Adipose tissue (tissue), 3 donors: ENCODE data around the gene STK32B. TPM values are rescaled to one million over a fixed set of nuclear protein-coding genes. Genes with fewer than 3 reads are reported as not detected.

ENCODE experiments used
- H3K27ac ChIP-seq: one replicate; pipeline ENCODE4 v1.5.1; 2013; ENCODE audit warnings: low read depth, low read length
- WGBS, 3 donors: extraction: QIAGEN DNeasy Blood & Tissue Kit; methylation state at CpG; one replicate each; pipeline ENCODE4 v1.1.7; 2013; 5-methylcytosine and 5-hydroxymethylcytosine counted together
- polyA plus RNA-seq, 3 donors: library from polyadenylated mRNA; stranded (reverse); fragments of 200-250 nt; gene quantifications; one replicate each; pipeline ENCODE4 v1.2.3, GENCODE V29; 2013
- donor health status: healthy with polysubstance abuse.
- donor health status: Bipolar disorder and iron deficiency.
- donor health status: healthy.

Gene STK32B
- polyA plus RNA-seq, 3 donors, result 0.41 to 6.0 (median 1.3) TPM

- H3K27ac ChIP-seq, result no peak overlapping the region
- WGBS, 3 donors, result 84 to 95% (median 94%) methylated on average over 8 of the region's 8 CpGs
These were observed 407.4 kb downstream of the STK32B start for GRCh38 chr4:5458676-5459075.

- 49 to 92% (median 90%) methylated on average over 3 of the region's 3 CpGs for WGBS, 3 donors
- H3K27ac ChIP-seq, result no peak overlapping the region
These were observed 408.0 kb downstream of the STK32B start for GRCh38 chr4:5459236-5459635.

- H3K27ac ChIP-seq, result no peak overlapping the region
- WGBS, 3 donors, result 71 to 85% (median 80%) methylated on average over 14 of the region's 14 CpGs
These were observed 409.0 kb downstream of the STK32B start for GRCh38 chr4:5460106-5460801.

- 80 to 93% (median 88%) methylated on average over 13 of the region's 13 CpGs for WGBS, 3 donors
- H3K27ac ChIP-seq, result no peak overlapping the region
These were observed 410.2 kb downstream of the STK32B start for GRCh38 chr4:5461477-5461876.

- H3K27ac ChIP-seq, result no peak overlapping the region
- WGBS, 3 donors, result 77 to 92% (median 87%) methylated on average over 7 of the region's 7 CpGs
These were observed 411.1 kb downstream of the STK32B start for GRCh38 chr4:5462254-5462835.

- H3K27ac ChIP-seq, result no peak overlapping the region
- 77 to 90% (median 85%) methylated on average over 14 of the region's 14 CpGs for WGBS, 3 donors
These were observed 411.6 kb downstream of the STK32B start for GRCh38 chr4:5462896-5463295.

GRCh38 chr4:5463361-5463760, 412.1 kb downstream of the STK32B start:
- H3K27ac ChIP-seq, result no peak overlapping the region
- WGBS, 3 donors, result 80 to 91% (median 83%) methylated on average over 1 of the region's 1 CpG

GRCh38 chr4:5463936-5464650, 412.8 kb downstream of the STK32B start:
- 88 to 93% (median 92%) methylated on average over 15 of the region's 15 CpGs for WGBS, 3 donors

GRCh38 chr4:5465529-5465928, 414.2 kb downstream of the STK32B start:
- WGBS, 3 donors, result 87 to 98% (median 93%) methylated on average over 4 of the region's 4 CpGs

More at GRCh38 chr4:5463936-5464650, 412.8 kb downstream of the STK32B start:
- H3K27ac ChIP-seq, result no peak overlapping the region

GRCh38 chr4:5465956-5466355, 414.7 kb downstream of the STK32B start:
- no peak overlapping the region for H3K27ac ChIP-seq
- 71 to 83% (median 76%) methylated on average over 9 of the region's 9 CpGs for WGBS, 3 donors

More at GRCh38 chr4:5465529-5465928, 414.2 kb downstream of the STK32B start:
- H3K27ac ChIP-seq, result no peak overlapping the region

- no peak overlapping the region for H3K27ac ChIP-seq
- 59 to 93% (median 90%) methylated on average over 13 of the region's 13 CpGs for WGBS, 3 donors
These were observed 415.8 kb downstream of the STK32B start for GRCh38 chr4:5467111-5467510.

- 78 to 87% (median 85%) methylated on average over 8 of the region's 8 CpGs for WGBS, 3 donors
- no peak overlapping the region for H3K27ac ChIP-seq
These were observed 418.0 kb downstream of the STK32B start for GRCh38 chr4:5469151-5469775.

- WGBS, 3 donors, result 59 to 67% (median 64%) methylated on average over 5 of the region's 5 CpGs
- no peak overlapping the region for H3K27ac ChIP-seq
These were observed 418.6 kb downstream of the STK32B start for GRCh38 chr4:5469861-5470260.

GRCh38 chr4:5470318-5471198, 419.3 kb downstream of the STK32B start:
- WGBS, 3 donors, result 69 to 79% (median 73%) methylated on average over 13 of the region's 13 CpGs
- H3K27ac ChIP-seq, result no peak overlapping the region

GRCh38 chr4:5471206-5471605, 419.9 kb downstream of the STK32B start:
- 69 to 89% (median 83%) methylated on average over 7 of the region's 7 CpGs for WGBS, 3 donors
- H3K27ac ChIP-seq, result no peak overlapping the region

GRCh38 chr4:5471691-5472090, 420.4 kb downstream of the STK32B start:
- H3K27ac ChIP-seq, result no peak overlapping the region
- 74 to 85% (median 75%) methylated on average over 7 of the region's 7 CpGs for WGBS, 3 donors

- WGBS, 3 donors, result 79 to 89% (median 81%) methylated on average over 6 of the region's 6 CpGs
- H3K27ac ChIP-seq, result no peak overlapping the region
These were observed 420.9 kb downstream of the STK32B start for GRCh38 chr4:5472160-5472591.

GRCh38 chr4:5473125-5473524, 421.8 kb downstream of the STK32B start:
- 73 to 90% (median 89%) methylated on average over 5 of the region's 5 CpGs for WGBS, 3 donors
- no peak overlapping the region for H3K27ac ChIP-seq
